ENCODE results near the gene TICRR.

Gene TICRR

GRCh38 chr15:89629829-89630228 is 54.6 kb downstream of the TICRR start:
- DNase-seq (ENCODE audit: low spot score) = no peak

- DNase-seq (ENCODE audit: low spot score) = no peak
These were observed 55.0 kb downstream of the TICRR start for GRCh38 chr15:89630260-89630659.

- no peak for DNase-seq (ENCODE audit: low spot score)
These were observed 56.0 kb downstream of the TICRR start for GRCh38 chr15:89630974-89631901.

- DNase-seq (ENCODE audit: low spot score) = no peak
These were observed 56.6 kb downstream of the TICRR start for GRCh38 chr15:89631902-89632264.

- no peak for DNase-seq (ENCODE audit: low spot score)
These were observed 57.5 kb downstream of the TICRR start for GRCh38 chr15:89632563-89633430.

- DNase-seq (ENCODE audit: low spot score) = no peak
These were observed 58.3 kb downstream of the TICRR start for GRCh38 chr15:89633585-89633984.

GRCh38 chr15:89640245-89640644 is 65.0 kb downstream of the TICRR start:
- no peak for DNase-seq (ENCODE audit: low spot score)

GRCh38 chr15:89641053-89641452 is 65.8 kb downstream of the TICRR start:
- DNase-seq (ENCODE audit: low spot score) = no peak

GRCh38 chr15:89642106-89642505 is 66.8 kb downstream of the TICRR start:
- no peak for DNase-seq (ENCODE audit: low spot score)

GRCh38 chr15:89645680-89646079 is 70.4 kb downstream of the TICRR start:
- DNase-seq (ENCODE audit: low spot score) = no peak

- DNase-seq (ENCODE audit: low spot score) = no peak
These were observed 71.3 kb downstream of the TICRR start for GRCh38 chr15:89646416-89647141.

- DNase-seq (ENCODE audit: low spot score) = peak; percentile 56
These were observed 72.1 kb downstream of the TICRR start for GRCh38 chr15:89647191-89647851.

GRCh38 chr15:89648106-89649012 is 73.1 kb downstream of the TICRR start:
- no peak for DNase-seq (ENCODE audit: low spot score)

- DNase-seq (ENCODE audit: low spot score) = no peak
These were observed 73.8 kb downstream of the TICRR start for GRCh38 chr15:89649013-89649625.

- DNase-seq (ENCODE audit: low spot score) = no peak
These were observed 74.4 kb downstream of the TICRR start for GRCh38 chr15:89649716-89650115.

GRCh38 chr15:89652131-89652530 is 76.9 kb downstream of the TICRR start:
- DNase-seq (ENCODE audit: low spot score) = no peak

GRCh38 chr15:89652666-89653065 is 77.4 kb downstream of the TICRR start:
- no peak for DNase-seq (ENCODE audit: low spot score)

GRCh38 chr15:89653578-89653977 is 78.3 kb downstream of the TICRR start:
- no peak for DNase-seq (ENCODE audit: low spot score)

- DNase-seq (ENCODE audit: low spot score) = no peak
These were observed 79.1 kb downstream of the TICRR start for GRCh38 chr15:89654301-89654761.

Measured in kidney tubule cell (primary cell).